ENCODE data around the gene TEX14. TPM values are rescaled to one million over a fixed set of nuclear protein-coding genes. Genes with fewer than 3 reads are reported as not detected.

Gene TEX14
- total RNA-seq, 1 experiment from 2014 or later, result 0.31 TPM

DNA sequence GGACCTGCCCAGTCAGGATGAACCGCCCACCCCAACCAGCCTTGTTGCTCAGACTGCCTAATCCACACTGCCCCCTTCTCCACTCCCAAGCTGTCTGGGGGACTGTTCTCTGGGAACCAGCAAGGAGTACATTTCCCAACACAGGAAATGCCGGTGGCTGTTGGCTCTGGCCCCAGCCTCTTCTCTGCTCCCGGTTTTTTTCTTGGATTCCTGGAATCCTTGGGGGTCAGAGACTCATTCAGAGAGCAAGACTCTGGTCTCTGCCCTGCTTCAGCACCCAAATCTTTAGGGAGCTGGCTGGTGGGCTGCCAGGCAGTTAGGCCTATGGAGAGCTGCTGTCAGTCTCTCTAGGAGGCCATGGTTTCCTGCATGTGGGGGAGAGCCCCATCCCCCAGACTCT lies 166.6 kb downstream of the TEX14 start:
- Histone ChIP-seq H3K79me1 (ENCODE audit: insufficient read depth, low read depth, low read length, poor library complexity, severe bottlenecking) (no peaks in the 10 kb centered on the region), H3K56ac (ENCODE audit: insufficient read length, low read depth, low read length) (no peak overlapping the region), H3K9me3 (ENCODE audit: control insufficient read depth, low read depth, low read length) (no peaks in the 10 kb centered on the region), H3K27ac (ENCODE audit: insufficient read length, low read depth, low read length) (no peak overlapping the region), H3K9ac (ENCODE audit: extremely low read depth, insufficient read length, low read length) (no peak overlapping the region), H2BK5ac (ENCODE audit: insufficient read length, low read length) (no peak overlapping the region), H3K79me2 (ENCODE audit: insufficient read depth, low read length) (no peaks in the 10 kb centered on the region), H3K14ac (ENCODE audit: insufficient read depth, low read length) (no peak overlapping the region), H3K4me2 (ENCODE audit: insufficient read depth, insufficient read length, low read length) (no peak overlapping the region), H3K27me3 (ENCODE audit: insufficient read depth, low read length) (no peaks in the 10 kb centered on the region), H2BK15ac (ENCODE audit: low read depth, low read length) (no peak overlapping the region), H4K5ac (ENCODE audit: insufficient read length, low read depth, low read length) (no peak overlapping the region), H3K23ac (ENCODE audit: insufficient read length, low read depth, low read length) (no peak overlapping the region), H4K91ac (ENCODE audit: insufficient read length, low read depth, low read length) (no peak overlapping the region), H2AFZ (ENCODE audit: low read length) (no peak overlapping the region), H2BK20ac (ENCODE audit: low read depth, low read length, poor library complexity, severe bottlenecking) (no peak overlapping the region), H3K23me2 (ENCODE audit: insufficient read length, low read depth, low read length, poor library complexity, severe bottlenecking) (no peaks in the 10 kb centered on the region), H3K4me1 (ENCODE audit: insufficient read depth, low read length) (no peaks in the 10 kb centered on the region; the same call in 1 of the 2 replicates), H3K4ac (ENCODE audit: low read depth, low read length) (no peak overlapping the region), H2BK120ac (ENCODE audit: low read depth, low read length, poor library complexity, severe bottlenecking) (no peak overlapping the region), H3K18ac (ENCODE audit: insufficient read length, low read depth, low read length) (no peak overlapping the region), H4K8ac (replicated peaks; ENCODE audit: insufficient read length, low read depth, low read length) (no peak overlapping the region), H2AK5ac (ENCODE audit: insufficient read length, low read length) (no peak overlapping the region), H4K20me1 (ENCODE audit: control insufficient read depth, insufficient read depth, insufficient read length) (no peaks in the 10 kb centered on the region), H2BK12ac (ENCODE audit: insufficient read length, low read depth, low read length) (no peak overlapping the region), H3T11ph (ENCODE audit: low read length) (no peak overlapping the region)
- H3K4me1 Mint-ChIP-seq, result peaks cover 18 to 32% of the 10 kb centered on the region in 2 experiments
- WGBS (ENCODE audit: extremely low coverage, insufficient read length, low lambda C conversion rate), result no CpG with 5 or more reads among the region's 3 CpGs
- H3K4me3 Mint-ChIP-seq, result no peak overlapping the region
- H3K27me3 Mint-ChIP-seq (ENCODE audit: low read depth), result peaks cover 15% of the 10 kb centered on the region
- TF ChIP-seq, protein P1, sequence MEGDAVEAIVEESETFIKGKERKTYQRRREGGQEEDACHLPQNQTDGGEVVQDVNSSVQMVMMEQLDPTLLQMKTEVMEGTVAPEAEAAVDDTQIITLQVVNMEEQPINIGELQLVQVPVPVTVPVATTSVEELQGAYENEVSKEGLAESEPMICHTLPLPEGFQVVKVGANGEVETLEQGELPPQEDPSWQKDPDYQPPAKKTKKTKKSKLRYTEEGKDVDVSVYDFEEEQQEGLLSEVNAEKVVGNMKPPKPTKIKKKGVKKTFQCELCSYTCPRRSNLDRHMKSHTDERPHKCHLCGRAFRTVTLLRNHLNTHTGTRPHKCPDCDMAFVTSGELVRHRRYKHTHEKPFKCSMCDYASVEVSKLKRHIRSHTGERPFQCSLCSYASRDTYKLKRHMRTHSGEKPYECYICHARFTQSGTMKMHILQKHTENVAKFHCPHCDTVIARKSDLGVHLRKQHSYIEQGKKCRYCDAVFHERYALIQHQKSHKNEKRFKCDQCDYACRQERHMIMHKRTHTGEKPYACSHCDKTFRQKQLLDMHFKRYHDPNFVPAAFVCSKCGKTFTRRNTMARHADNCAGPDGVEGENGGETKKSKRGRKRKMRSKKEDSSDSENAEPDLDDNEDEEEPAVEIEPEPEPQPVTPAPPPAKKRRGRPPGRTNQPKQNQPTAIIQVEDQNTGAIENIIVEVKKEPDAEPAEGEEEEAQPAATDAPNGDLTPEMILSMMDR (conservative IDR thresholded peaks at IDR 0.05), result no peak
- H3K9me3 Mint-ChIP-seq, result no peaks in the 10 kb centered on the region
- H3K36me3 Mint-ChIP-seq (ENCODE audit: insufficient read depth in 1 of 3, low read depth in 3 of 3), result no peaks in the 10 kb centered on the region
- DNase-seq, result no peak
- peak overlapping the region in 1 of 3 experiments; percentile 70; a peak in 1 of 7 replicates for H3K27ac Mint-ChIP-seq
